ENCODE data around the gene GDI1.

- TF ChIP-seq CTCF (IDR thresholded peaks at IDR 0.05) (no peak), POLR2A (IDR thresholded peaks at IDR 0.05) (no peak)
Observed at GRCh38 chrX:154457491-154458115, 20.6 kb downstream of the GDI1 start.

Data from sigmoid colon (tissue), 3 donors.